NCI-H2029 treated with DMSO at 0.1 percent for 48 hours (cell line): ENCODE results near the gene CNTNAP4.

ENCODE experiments used
- DNase-seq: peaks from one replicate; lab custom pipeline; 2025; lab: John Stamatoyannopoulos, UW

Gene CNTNAP4

DNA sequence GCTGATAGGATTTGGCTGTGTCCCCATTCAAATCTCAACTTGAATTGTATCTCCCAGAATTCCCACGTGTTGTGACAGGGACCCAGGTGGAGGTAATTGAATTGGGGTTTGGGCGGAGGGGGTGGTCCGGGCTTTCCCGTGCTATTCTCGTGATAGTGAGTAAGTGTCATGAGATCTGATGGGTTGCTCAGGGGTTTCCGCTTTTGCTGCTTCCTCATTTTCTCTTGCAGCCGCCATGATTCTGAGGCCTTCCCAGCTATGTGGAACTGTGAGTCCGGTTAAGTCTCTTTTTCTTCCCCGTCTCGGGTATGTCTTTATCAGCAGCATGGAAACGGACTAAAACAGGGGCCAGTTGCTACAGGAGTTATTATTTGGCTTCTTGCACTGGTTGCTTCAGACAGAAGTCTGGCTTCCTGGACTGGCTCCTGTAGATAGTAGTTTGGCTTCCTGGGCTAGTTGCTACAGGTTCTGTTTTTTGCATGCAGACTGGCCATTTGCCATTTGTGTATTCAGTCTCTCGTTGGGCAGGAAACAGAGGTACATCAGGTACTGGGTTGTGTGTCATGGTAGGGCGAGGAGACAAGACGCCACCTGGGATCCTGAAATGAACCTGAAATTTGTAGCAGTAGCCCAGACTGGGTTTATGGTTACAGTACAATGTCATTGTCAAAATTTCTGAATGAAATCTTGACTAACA, 32.6 kb downstream of the CNTNAP4 start:
- DNase-seq: no peak

DNA sequence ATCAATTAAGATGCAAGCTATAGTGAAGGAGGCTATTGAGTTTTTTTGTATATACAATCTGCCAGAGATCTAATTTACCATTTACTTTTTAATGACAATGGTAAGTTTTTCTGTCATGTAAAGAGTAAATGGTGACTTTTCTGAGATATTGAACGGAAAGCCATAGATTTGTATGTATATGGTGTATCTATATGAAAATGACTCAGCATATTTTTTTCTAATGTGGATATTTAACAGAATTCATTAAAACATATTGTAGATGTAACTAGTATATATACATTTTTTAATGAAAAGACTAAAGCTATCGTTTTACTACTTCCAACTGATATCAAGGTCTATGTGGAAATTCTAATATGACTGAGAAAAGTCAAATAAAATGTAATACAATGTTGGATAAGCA, 34.1 kb downstream of the CNTNAP4 start:
- no peak for DNase-seq

DNA sequence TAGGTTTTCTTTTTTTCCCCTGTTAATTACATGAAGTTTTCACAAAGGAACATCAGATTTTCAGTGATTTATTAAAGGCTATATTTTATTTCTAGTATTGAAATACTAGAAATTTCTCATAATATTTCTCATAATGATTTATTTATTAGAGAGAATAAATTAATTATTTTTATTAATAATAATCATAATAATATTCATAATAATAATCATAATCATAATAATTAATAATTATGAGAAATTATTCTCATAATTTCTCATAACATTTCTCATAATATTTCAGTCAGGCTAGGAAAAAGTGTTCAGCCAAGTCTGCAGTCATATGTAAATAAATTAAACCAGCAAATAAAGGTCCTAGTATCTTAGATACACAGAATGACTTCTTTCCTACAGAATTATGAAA, 41.4 kb downstream of the CNTNAP4 start:
- no peak for DNase-seq

DNA sequence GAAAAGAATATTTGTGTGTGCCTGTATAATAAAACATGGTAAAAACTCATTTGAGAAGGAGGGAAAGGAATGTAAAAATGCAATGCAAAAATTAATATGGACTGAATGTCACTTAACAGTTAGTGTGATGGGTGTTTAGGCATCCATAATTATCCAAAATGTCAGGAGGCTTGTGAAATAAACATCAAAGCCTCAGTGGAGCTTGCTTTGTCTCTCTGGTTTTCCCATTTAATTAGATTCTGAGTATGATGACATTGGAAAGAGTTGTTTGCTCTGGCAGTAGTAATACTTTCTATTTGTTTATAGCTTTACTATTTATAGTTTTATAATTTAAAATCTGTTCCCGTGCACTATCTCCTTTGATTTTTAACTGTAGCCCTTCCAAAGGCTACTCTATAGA, 51.9 kb downstream of the CNTNAP4 start:
- DNase-seq: no peak

DNA sequence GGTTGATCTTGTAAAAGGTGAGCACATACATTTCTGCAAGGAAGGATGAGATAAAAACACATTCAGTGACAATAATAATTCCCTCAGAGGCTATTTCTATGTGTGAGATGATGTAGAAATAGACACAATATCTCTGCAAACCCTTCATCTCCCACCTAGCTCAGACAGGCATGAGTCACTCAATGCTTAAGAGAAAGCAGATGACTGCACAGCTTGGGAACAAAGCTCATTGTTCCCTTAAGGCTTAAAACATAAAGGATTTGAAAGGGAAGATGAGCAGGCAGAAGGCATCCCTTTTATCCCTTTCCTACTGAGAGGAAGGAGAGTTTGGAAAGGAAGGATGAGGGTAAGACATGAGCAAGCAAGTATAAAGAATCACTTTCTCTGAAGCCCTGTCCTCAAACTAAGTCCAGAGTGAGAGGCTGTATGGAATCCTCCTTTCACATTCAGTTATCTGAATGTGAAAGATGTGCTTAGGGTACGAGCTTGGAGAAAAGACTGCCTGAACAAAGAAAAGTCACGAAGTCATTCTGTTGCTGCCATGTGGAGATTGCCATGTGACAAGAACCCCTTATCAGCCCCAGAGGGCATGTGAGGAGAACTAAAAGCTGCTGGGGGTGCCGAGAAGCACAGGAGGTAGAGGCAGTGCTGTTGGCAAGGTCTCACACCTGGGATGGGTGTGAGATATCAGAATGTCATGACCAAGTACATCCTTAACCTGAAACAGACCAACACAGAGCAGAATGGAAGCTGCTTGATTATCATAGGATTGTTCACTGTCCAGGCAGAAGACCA, 58.2 kb downstream of the CNTNAP4 start:
- DNase-seq: no peak

DNA sequence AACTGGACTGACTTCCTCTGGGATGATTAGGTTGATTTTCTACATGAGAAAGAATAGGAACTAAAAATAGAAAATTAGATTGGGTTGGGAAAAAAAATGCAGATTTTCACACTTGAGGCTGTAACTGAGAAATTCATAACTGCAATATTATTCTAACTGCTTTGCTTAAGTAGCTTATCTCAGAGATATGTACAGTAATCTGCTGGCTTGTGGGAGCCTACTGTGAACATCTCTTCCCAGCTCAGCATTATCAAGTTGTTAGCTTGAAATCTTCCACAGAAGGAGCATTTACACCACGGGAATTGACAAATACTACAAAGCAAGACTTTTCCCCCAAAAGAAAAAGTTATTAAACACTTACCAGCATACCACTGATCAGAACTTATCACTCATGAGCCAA, 58.9 kb downstream of the CNTNAP4 start:
- no peak for DNase-seq

DNA sequence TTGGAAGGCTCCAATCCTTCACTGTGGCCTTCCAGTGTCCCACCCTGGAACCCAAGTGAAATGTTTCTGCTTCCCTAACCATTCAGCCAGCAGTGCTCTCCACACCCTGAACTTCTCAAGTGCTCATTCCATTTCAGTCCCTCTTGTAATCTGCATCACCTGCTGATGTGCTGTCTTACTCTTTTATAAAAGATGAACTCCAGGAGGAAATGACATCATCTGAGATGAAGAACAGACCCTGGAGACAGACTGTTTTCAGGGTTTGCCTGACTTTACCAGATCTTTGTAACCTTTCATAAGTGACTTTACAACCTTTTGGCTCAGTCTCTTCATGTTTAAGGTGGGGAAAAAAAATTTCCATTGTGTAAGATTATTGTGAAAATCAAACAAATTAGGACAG, 61.3 kb downstream of the CNTNAP4 start:
- no peak for DNase-seq

DNA sequence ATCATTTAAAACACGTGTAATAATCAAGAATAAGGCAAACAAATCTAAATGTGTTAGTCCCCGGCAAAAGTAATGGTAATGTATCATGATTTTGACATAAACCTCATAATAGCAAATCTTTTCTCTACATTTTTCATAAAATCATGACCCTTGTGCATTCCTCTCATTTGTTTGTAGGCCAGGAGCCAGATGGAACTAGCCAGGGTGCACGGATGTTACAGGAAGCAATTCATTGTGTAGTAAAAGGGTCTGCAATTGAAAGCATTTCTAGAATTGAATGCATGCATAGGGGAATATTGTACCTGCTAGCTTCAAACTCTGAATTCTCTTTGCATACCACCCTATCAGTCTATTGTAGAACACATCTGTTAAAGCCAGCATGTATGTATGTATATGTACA, 66.6 kb downstream of the CNTNAP4 start:
- no peak for DNase-seq

DNA sequence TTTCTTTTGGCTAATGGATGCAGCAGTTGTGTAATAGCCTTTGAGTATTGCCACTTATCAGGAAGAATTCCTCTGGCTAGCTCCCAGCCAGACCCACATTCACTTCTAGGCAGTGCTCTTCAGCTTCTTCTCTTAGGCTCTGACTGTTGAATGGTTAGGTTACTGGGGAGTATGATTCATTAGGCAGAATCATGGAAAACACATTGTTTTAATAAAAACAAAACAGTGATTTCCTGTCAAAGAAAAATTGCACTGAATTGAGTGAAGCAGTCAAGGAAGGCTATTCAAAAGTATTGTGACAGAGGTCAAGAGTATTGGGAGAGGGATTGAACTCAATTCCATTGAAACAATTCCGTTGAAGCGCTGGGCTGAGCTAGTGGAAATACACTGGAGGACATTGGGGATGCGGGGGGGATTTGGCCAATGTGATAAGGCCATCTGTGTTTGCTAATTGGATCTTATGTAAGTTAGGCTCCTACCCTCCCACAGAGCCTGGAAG, 68.0 kb downstream of the CNTNAP4 start:
- DNase-seq: peak; percentile 0

DNA sequence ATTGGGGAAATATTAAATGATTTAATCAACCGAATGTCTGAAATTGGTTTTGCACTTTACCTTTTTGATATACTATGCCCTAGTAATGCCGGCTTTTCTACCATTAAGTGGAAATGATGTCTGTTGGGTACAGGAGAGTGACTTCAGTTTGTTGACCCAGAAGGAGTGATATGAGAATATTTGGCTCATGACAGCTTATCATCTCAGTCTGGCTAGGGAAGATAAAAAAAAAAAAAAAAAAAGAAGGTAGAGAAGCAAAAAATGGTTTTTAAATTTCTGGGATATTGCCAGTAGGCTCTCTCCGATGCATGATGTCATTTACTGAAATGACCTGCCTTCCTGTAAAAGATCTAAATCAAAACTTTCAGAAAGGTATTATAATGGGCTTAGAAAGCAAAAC, 69.0 kb downstream of the CNTNAP4 start:
- DNase-seq: peak; percentile 15

DNA sequence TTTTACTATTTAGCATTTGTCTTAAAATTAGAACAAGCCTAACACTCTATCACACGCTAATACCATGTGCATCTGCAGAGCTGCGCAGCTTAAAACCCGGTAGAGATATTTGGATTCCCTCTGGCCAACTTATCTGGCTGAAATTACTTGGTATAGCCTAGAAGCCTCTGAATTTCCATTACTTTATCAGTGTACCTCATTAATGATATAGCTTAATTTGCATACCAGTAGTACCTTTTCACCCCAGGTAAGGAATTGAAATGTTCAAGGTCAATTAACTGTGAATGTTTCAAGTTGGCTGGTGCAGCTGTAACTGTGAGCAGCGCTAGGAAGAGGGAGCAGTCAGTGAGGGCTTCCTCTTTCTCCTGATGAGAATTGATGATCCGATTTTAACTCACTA, 74.2 kb downstream of the CNTNAP4 start:
- no peak for DNase-seq

DNA sequence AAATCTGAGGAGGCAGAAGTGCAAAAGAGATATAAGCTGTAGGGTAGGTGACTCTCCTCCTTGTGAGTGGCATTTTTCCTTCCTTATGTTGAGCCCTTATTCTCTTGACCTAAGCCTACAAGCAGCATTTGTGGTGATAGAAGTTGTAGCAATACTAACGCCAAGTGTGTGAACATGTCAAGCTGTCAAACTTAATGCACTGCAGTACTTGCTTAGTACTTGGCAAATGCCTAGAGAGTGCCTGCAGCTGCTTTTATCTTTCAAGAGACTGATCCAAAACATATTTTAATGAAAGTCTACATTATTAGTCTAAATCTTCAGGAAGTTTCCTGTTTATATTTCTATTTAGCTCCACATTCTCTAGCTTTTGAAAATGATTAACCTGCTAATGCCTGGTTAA, 83.2 kb downstream of the CNTNAP4 start:
- no peak for DNase-seq

DNA sequence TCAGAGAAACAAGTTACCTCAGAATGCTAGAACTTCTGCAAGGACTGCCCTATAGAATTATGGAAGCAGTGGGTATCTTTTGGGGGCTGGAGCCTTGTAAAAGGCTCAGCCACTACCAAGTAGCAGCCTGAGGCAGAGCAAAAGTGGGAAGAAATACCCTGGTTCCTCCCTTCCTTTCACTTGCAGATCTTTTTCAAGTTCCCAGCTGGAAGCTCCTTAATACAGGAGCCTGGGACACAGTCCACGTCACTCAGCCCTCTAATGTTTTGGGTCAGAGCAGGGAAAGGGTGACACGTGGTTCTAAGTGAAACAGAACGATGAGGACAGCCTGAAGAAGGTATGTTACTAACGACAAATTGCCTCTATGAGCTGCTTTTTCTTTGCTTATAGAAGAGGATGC, 93.1 kb downstream of the CNTNAP4 start:
- DNase-seq: no peak

DNA sequence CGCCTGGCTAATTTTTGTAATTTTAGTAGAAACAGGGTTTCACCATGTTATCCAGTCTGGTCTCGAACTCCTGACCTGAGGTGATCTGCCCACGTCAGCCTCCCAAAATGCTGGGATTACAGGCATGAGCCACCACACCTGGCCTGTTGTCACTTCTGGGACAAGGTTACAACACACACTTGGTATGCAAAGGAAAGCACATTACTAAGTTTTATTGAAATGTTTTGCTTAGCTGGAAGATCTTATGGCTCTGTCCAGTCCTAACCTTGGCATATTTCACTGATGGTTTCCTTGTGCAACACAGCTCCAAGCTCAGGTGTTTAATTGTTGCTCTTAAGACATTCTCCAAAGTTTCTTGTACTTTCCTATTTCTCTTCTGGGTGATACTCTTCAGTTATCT, 94.2 kb downstream of the CNTNAP4 start:
- DNase-seq: no peak

DNA sequence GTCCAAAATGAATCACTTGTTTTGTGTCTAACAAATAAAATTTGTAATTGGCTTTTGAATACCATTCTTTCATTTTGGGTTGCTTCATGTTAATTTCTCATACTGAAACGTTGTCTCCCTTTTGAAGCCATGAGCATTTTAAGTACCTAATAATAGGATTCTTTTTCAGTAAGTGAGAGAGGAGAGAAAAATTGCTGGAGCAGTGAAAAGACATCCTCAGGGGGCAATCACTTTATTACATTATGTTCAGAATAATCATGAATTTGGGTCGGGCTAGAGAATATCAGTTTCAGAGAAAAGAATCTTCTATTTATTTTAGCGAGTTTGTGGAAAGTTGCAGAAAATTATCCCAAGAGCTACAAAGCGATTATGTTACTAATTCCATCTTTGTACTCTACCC, 96.8 kb downstream of the CNTNAP4 start:
- no peak for DNase-seq

DNA sequence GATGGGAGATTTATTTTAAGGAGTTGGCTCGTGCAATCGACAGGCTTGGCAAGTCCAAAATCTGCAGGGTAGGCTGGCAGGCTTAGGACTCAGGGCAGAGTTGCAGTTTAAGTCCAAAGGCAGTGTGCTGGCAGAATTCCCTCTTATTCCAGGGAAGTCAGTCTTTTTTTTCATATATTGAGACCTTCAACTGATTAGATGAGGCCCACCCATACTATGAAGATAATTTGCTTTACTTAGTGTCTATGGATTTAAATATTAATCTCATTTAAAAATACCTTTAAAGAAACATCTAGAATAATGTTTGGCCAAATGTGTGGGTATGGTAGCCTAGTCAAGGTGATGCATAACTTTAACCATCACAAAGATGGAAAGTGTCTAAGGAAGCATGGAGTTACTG, 99.8 kb downstream of the CNTNAP4 start:
- DNase-seq: no peak

DNA sequence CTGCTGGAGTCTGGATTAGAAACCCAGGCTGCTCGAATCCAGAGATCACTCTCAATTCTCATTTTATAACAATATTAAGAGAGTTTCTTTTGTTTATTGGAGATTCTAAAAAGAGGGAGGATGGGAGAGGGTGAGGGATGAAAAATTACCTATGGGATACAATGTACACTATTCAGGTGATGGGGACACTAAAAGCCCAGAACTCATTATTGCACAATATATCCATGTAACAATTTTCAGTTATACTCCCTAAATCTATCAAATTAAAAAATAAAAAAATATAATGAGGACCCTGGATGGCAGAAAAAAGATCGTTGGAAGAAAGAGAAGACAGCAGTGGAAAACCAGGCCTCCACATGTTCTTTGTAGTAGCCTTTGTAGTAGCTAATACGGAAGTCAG, 100.8 kb downstream of the CNTNAP4 start:
- DNase-seq: no peak

DNA sequence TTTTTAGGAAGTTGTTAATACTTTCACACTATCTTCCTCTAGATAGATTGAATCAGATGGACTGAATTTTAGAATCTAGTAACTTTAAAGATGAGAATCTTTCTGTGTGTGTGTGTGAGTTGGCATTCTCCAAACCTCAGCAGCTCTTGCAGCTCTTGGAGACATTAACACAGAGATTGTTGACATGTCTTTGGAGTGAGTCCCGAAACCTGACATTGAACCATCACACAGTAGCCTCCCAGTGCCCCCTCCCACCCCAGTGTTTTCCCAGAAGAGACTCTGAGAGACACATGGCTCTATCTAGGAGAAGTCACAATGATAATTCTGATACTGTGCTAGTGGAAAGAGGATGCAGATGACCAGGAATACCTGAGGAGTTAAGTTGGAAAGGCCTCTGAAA, 103.9 kb downstream of the CNTNAP4 start:
- no peak for DNase-seq

DNA sequence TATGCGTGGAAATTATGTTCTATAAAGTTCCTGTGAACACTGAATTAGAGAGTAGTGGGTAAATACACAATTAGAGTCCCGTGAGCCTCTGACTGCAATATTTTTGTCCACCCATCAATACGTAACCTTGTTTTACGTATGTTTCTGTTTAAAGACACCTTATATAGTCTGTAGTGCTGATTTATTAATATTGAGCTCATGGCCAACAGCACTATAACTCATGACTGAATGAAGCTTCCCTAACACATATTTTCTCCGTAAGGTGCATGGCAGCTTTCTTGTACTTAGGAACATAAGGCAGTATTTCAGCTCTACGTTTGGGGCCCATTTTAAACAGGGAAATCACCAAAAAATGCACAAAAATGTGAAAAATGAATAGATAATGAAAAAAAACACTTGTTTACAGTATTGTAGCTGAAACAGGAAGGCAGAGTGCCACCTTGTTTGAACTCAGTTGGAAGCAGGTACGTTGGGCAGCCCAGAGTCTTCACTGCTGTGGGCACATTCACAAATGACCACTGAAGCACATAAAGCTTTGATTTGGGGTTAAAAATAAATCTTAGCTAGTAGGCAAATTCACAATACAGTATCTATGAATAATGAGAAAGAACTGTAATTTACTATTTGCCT, 108.5 kb downstream of the CNTNAP4 start:
- no peak for DNase-seq

DNA sequence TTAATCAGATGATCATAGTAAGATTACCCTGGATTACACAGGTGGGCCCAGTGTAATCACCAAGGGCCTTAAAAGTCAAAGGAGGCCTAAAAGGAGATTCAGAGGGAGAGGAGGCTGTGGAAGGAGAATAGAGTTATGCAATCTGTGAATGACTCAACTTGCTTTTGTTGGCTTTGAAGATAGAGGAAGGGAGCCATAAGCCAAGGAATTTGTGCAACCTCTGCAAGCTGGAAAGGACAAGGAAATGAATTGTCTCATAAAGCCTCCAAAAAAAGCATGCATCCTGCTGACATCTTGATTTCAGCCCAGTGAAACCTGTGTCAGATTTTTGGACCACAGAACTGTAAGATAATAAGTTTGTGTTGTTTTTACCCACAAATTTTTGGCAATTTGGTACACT, 109.6 kb downstream of the CNTNAP4 start:
- DNase-seq: no peak

DNA sequence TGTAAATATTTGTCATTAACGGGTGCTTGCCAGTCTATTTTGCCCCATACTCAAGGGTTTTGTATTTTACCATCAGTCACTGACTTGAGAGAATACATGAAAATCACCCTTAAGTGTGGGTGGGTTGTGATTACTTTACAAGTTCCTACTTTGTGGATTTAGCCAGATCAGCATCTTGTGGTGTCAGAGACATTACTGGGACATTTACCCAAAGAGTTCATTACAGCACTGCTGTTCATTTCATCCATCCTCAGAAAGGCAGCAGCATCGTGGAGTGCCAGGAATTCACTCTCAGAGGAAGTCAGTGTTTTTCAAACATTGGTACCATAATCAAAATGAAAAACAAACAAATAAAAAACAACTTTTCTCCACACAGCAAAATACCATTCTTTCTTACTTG, 110.8 kb downstream of the CNTNAP4 start:
- DNase-seq: no peak

DNA sequence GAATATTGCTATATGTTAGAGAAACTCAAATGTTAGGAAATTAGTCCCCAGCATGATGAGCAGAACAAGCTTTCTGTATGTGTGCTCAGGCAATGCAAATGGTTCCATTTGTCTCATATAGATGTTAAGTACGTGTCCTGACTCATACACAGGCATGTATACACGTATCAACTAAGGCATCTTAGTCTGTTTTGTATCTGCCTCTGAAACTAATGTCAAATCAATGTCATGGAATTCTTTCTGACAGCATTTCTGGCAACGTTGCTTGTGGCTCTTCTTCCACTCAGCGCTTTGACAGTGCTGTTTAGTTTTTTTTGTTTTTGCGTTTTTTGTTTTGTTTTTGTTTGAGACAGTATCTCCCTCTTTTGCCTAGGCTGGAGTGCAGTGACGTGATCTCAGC, 111.9 kb downstream of the CNTNAP4 start:
- DNase-seq: no peak

DNA sequence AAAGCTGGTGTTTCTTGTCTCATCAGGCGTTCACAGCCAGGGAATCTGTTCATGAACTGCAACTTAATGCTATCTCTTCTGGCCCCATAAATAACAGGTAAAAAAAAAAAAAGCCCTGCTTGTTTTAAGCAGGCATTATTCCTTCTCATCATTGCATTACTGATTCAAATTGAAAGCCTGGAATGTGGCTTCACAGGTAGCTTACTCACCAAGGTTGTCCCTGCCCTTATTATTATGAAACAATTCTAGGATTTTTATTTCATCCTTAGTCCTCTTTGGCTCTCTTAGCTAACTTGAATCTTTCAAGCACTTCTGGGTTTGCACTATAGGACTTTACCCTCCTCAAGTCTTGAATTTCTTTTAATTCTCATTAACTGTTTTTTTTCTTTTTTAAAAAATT, 113.3 kb downstream of the CNTNAP4 start:
- no peak for DNase-seq
